Esophagus squamous epithelium (tissue), 4 donors: Measurements from ENCODE around the gene ZNF385B.

Experiments
- CTCF ChIP-seq, 6 experiments: fragments of 450-650 bp in 4 of 6; fragments of 200-600 bp in 2 of 6; sonication (generic) in 2 of 6; IDR thresholded peaks; one replicate each; pipeline ENCODE4 v1.5.1; 2016 to 2019; ENCODE audit warnings: antibody characterized with exemption in 6 of 6, mild to moderate bottlenecking in 4 of 6, moderate library complexity in 4 of 6
- POLR2A ChIP-seq, 4 donors: fragments of 450-650 bp; IDR thresholded peaks; one replicate each; pipeline ENCODE4 v1.6.1; 2017; ENCODE audit warnings: antibody characterized with exemption in 4 of 4, mild to moderate bottlenecking in 4 of 4, moderate library complexity in 3 of 4

GRCh38 chr2:179720173-179720772 is 141.1 kb downstream of the ZNF385B start:
- no peak for TF ChIP-seq CTCF (IDR thresholded peaks at IDR 0.05)
- TF ChIP-seq POLR2A (IDR thresholded peaks at IDR 0.05) = no peak
